ENCODE results near the gene TEDC1.

The TEDC1 gene, protein sequence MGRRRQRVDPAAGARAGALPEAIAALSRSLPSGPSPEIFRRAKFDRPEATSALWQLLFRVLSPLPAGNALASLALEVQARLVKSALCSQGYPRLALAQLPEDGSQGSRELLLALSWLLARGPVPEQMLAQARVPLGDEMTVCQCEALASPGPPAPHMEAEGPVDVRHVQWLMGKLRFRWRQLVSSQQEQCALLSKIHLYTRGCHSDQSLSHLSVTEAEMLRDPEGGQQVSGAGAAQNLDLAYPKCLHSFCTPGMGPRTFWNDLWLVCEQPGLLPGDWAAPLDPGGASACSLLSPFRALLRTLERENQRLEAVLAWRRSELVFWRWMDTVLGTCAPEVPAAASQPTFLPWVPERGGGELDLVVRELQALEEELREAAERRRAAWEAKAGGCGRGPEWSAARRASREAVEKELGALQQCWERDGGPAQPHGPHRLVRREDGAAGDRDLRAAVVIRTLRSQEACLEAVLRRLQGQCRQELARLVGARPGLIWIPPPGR

DNA sequence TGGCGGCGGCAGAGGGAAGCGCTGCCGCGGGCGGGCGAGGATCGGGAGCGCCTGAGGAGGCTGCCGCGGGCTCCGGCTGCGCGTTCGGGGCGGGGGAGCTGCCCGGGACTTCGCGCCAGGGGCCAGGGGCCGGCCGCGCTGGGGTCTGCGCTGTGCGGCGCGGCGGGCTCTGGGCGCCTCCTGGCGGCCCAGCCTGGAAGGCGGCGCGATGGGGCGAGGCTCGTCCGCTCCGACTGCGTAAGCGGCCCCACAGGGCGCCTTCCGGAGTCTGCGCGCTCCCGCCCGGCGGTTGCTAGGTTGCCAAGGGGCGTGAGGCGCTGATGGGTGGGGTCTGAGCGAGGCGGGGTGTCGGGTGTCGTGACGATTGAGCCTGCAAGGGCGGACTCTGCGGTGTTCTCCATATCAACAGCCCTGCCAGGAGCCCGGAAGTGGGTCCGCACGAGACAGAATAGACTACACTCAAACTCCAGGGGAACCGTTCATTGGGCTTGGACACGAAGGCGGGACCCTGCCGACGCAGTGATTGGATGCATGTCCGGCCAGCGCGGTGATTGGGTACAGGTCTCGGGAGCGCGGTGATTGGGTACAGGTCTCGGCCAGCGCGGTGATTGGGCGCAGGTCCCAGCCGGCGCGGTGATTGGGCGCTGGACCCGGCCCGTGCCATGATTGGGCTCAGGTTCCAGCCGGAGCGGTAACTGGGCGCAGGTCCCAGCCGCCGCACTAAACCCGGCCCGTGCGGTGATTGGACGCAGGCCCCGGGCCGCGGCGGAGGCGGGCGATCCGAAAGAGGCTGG, at the start of gene TEDC1:
TEDC1 (plus strand) TSS at position 675 of the 794 bp plus-strand sequence. CDS start 130 bp downstream, outside the sequence.
- TF ChIP-seq, protein P1, sequence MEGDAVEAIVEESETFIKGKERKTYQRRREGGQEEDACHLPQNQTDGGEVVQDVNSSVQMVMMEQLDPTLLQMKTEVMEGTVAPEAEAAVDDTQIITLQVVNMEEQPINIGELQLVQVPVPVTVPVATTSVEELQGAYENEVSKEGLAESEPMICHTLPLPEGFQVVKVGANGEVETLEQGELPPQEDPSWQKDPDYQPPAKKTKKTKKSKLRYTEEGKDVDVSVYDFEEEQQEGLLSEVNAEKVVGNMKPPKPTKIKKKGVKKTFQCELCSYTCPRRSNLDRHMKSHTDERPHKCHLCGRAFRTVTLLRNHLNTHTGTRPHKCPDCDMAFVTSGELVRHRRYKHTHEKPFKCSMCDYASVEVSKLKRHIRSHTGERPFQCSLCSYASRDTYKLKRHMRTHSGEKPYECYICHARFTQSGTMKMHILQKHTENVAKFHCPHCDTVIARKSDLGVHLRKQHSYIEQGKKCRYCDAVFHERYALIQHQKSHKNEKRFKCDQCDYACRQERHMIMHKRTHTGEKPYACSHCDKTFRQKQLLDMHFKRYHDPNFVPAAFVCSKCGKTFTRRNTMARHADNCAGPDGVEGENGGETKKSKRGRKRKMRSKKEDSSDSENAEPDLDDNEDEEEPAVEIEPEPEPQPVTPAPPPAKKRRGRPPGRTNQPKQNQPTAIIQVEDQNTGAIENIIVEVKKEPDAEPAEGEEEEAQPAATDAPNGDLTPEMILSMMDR (conservative IDR thresholded peaks at IDR 0.05; ENCODE audit: low read depth, low read length) = peak; percentile 61
- DNase-seq (ENCODE audit: low read depth) = peak; percentile 100
- peak within 1 kb of the TSS; percentile 55 for H3K4me3 ChIP-seq (ENCODE audit: low read length)

DNA sequence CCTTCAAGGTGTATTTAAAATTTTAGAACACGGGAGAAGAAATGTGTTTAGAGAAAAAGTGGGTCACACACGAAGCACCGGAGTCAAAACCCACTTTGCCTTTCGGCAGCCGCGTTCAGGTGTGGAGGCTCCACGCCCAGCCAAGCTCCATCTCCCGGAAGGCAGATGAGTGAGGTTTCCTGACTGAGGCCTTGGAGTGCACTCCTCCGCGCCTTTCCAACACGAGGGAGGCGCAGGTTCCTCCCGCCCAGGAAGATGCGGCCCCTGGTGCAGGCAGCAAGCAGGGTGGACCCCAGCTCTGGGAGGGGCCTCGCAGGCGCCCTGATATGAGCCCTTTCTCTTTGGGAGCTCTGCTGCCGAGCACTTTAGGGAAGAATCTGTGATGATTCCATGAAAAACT, 48.9 kb upstream of the TEDC1 start:
- no peak overlapping the region for H3K4me3 ChIP-seq (ENCODE audit: low read length)
- no peak for DNase-seq (ENCODE audit: low read depth)
- TF ChIP-seq, protein P1 (conservative IDR thresholded peaks at IDR 0.05; ENCODE audit: low read depth, low read length) = no peak

- TF ChIP-seq, protein P1 (conservative IDR thresholded peaks at IDR 0.05; ENCODE audit: low read depth, low read length) = no peak
- H3K4me3 ChIP-seq (ENCODE audit: low read length) = no peak overlapping the region
- no peak for DNase-seq (ENCODE audit: low read depth)
These were observed 48.2 kb upstream of the TEDC1 start for GRCh38 chr14:105442834-105443233.

- TF ChIP-seq, protein P1 (conservative IDR thresholded peaks at IDR 0.05; ENCODE audit: low read depth, low read length) = no peak
- no peak overlapping the region for H3K4me3 ChIP-seq (ENCODE audit: low read length)
- no peak for DNase-seq (ENCODE audit: low read depth)
These were observed 46.2 kb upstream of the TEDC1 start for GRCh38 chr14:105444859-105445258.

DNA sequence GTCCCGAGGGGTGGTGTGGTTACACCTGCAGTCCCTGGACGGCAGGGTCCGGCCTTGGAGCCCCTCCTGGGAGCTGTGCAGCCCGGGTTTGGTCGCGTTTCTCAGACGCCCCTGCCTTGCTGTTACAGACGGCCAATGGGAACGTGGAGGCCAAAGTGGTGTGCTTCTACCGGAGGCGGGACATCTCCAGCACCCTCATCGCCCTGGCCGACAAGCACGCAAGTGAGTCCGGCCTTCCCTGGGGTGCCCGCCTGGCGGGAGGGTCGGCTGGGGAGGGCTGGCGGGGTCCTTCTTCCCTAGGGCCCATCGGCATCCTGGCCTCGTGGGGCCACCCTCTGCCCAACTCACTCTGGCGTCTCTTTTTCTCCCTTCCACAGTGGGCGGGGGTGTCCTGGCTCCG, 45.8 kb upstream of the TEDC1 start:
- TF ChIP-seq, protein P1 (conservative IDR thresholded peaks at IDR 0.05; ENCODE audit: low read depth, low read length) = no peak
- no peak overlapping the region for H3K4me3 ChIP-seq (ENCODE audit: low read length)
- no peak for DNase-seq (ENCODE audit: low read depth)

- TF ChIP-seq, protein P1 (conservative IDR thresholded peaks at IDR 0.05; ENCODE audit: low read depth, low read length) = no peak
- no peak for DNase-seq (ENCODE audit: low read depth)
- no peak overlapping the region for H3K4me3 ChIP-seq (ENCODE audit: low read length)
These were observed 44.9 kb upstream of the TEDC1 start for GRCh38 chr14:105445901-105446845.
